KOPT-K1 (cell line): ENCODE data around the gene SSR4.

Experiments
- H3K27ac ChIP-seq: fragments of 200-600 bp; sonication (generic); 2 replicates; pipeline ENCODE4 v1.5.1; 2016; ENCODE audit warnings: antibody characterized with exemption, mild to moderate bottlenecking, low read depth, low read length; ENCODE audit not compliant: poor library complexity, severe bottlenecking
- H3K36me3 ChIP-seq: fragments of 200-600 bp; sonication (generic); 2 replicates; pipeline ENCODE4 v1.5.1; 2017; ENCODE audit warnings: antibody characterized with exemption, mild to moderate bottlenecking, low read length, moderate library complexity; ENCODE audit not compliant: insufficient read depth
- H3K9me3 ChIP-seq: fragments of 200-600 bp; sonication (generic); 2 replicates; pipeline ENCODE4 v1.5.1; 2017; ENCODE audit warnings: antibody characterized with exemption, low read length, mild to moderate bottlenecking; ENCODE audit not compliant: insufficient read depth, poor library complexity, severe bottlenecking

Gene SSR4

DNA sequence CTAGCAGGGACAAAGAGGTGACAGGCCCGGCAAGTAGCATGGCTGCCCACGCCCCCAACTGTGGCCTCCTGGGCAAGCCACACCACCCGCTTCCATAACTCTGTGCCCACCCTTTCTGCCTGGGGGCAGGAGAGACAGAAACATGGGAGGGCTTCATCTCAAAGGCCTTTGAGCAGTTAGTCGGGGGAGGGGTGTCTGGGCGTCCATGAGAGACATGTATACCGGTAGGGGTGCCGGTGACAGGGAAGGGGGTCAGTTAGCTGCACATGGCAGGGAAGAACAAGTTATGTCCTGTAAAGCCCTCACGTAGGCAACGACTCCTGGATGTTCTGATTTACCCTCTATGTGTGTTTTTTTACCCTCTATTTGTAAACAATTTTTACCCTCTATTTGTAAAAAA is 26.6 kb downstream of the SSR4 start:
- H3K36me3 ChIP-seq = no peaks in the 10 kb centered on the region
- no peak overlapping the region for H3K27ac ChIP-seq
- no peaks in the 10 kb centered on the region for H3K9me3 ChIP-seq

DNA sequence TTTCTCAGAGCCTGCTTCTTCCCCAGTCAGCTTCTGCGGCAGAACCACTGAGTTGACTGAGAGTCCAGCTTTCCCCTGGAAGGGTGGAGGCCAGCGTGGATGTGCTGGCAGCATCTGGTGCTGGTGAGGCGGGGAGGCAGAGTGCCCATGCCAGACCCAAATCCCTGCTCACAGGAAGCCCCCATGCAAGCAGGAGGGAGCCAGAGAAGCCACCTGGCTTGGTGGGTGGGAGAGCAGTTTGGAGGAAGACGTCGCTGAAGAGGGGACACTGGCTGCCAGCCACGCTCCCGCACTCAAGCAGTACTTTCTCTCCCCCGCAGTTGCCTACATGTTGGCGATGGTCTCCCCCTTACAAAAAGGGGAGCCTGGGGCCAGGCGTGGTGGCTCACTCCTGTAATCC is 29.9 kb downstream of the SSR4 start:
- Histone ChIP-seq H3K9me3 (no peaks in the 10 kb centered on the region), H3K27ac (no peak overlapping the region)

DNA sequence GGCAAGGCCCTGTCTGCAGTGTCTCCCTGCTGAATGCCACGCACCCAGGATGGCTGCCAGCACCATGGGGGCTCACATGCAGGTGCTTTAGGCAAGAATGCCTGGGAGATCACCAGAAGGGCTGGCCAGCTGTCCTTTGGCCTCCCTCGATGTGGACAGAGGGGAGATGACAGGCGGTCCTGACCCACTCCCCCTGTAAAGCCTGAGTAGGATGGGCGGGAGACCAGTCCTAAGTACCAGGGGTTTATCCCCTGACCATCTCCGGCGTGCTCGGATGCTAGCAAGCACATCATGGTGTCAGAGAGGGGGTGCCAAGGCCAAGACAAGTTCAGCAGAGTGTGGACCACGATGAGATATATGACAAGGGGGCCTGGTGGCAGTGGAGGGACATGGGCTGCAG is 30.6 kb downstream of the SSR4 start:
- Histone ChIP-seq H3K27ac (no peak overlapping the region), H3K9me3 (no peaks in the 10 kb centered on the region), H3K36me3 (no peaks in the 10 kb centered on the region)

More for the DNA sequence above, 29.9 kb downstream of the SSR4 start:
- H3K36me3 ChIP-seq = no peaks in the 10 kb centered on the region

DNA sequence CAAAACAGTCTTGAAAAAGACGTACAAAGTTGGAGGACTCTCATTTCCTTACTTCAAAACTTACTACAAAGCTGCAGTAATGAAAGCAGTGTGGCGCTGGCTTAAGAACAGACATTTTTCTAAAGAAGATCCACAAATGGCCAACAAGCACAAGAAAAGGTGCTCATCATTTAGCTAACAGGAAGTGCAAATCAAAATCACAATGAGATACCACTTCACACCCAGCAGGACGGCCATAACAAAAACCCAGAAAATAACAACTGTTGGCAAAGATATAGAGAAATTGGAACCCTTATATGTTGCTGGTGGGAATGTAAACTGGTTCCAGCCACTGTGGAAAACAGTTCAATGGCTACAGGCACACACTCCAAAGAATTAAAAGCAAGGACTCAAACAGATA is 32.5 kb downstream of the SSR4 start:
- H3K27ac ChIP-seq = no peak overlapping the region
- H3K36me3 ChIP-seq = no peaks in the 10 kb centered on the region
- no peaks in the 10 kb centered on the region for H3K9me3 ChIP-seq

DNA sequence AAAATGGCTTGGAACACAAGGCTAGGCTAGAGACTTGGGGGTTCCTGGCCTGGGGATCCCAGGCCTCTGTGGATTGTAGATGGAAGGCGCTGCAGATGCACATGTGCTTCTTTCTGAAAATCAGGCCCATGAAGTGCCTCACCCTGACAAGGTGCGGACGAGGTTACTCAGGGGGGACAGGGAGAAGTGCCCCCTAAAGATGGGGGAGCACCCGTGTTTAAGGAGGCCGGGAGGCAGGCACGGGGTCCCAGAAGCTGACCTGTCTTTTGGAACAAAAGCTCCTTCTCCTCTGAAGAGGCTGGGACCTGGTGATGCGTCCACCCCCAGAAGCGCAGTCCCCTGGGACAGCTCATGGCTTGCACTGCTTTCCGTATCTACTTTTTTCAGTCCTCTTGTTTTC is 33.4 kb downstream of the SSR4 start:
- Histone ChIP-seq H3K9me3 (no peaks in the 10 kb centered on the region), H3K36me3 (no peaks in the 10 kb centered on the region), H3K27ac (no peak overlapping the region)

DNA sequence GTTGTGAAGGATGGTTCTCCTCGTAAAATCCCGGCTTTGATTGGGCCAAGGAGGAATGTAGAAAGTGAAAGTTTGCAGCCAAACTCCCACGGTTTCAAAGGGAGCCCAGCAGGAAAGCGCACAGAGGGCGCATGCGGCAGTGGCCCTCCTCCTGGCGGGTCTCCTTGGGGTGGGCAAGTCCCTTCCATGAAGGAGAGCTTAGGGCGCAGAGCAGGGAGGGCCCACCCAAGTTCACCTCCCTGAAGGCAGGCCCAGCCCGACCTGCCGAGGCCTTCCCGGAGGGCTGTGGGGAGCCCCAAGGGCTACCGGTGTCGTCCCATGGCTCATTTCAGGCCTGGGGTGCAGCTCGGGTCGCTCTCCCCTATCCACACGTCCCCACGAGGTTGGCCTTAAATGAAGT is 33.8 kb downstream of the SSR4 start:
- Histone ChIP-seq H3K9me3 (no peaks in the 10 kb centered on the region), H3K36me3 (no peaks in the 10 kb centered on the region), H3K27ac (no peak overlapping the region)

DNA sequence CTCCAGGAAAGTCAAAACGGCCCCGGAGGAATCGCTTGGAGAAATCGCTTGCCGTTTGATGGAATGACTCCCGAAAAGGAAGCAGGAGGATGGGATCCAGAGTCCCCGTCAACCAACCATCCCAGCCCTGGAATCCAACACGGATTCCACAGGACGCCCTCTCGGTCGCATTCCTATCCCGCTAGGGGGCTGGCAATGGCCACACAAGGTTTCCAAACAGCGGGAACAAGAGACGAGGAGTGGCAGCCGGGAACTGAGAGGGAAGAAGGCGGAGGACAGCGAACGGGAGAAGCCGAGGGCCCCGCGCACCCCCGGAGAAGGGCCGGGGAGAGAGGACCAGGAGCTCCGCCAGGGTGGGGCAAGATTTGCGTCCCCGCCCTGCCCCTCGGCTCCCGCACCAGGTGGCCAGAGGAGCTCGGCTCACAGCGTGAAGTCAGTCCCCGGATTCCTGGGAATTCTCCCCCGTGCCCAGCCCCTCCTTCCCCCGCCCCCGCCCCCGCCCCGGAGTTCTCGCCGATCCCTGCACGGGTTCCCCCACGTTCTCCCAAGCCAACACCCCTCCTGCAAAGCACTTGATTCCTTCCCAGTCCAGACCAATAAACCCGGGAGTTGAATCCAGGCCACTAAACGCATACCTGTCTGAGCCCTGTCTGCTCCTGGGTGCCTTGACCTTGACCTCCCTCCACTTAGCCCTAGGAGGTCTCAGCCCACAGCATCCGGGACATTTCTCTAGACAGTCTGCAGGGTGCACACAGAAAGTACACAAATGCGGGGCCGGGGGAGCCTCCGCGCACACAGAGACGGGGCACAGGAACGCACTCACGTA is 34.5 kb downstream of the SSR4 start:
- no peaks in the 10 kb centered on the region for H3K9me3 ChIP-seq
- H3K27ac ChIP-seq = no peak overlapping the region

DNA sequence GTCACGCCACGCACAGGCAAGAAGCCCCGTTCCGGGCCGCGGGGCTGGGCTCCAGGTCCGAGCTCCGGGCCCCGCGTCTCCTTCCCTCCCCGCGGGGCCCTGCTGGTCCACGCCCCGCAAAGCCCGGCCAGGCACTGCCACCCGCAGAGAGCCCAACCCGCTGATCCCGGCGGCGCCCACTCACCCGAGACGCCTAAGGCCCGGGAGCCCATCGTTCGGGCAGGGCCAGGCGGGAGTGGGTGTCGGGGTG is 35.0 kb downstream of the SSR4 start:
- Histone ChIP-seq H3K36me3 (no peaks in the 10 kb centered on the region), H3K27ac (no peak overlapping the region), H3K9me3 (no peaks in the 10 kb centered on the region)

More for the DNA sequence above, 34.5 kb downstream of the SSR4 start:
- no peaks in the 10 kb centered on the region for H3K36me3 ChIP-seq

DNA sequence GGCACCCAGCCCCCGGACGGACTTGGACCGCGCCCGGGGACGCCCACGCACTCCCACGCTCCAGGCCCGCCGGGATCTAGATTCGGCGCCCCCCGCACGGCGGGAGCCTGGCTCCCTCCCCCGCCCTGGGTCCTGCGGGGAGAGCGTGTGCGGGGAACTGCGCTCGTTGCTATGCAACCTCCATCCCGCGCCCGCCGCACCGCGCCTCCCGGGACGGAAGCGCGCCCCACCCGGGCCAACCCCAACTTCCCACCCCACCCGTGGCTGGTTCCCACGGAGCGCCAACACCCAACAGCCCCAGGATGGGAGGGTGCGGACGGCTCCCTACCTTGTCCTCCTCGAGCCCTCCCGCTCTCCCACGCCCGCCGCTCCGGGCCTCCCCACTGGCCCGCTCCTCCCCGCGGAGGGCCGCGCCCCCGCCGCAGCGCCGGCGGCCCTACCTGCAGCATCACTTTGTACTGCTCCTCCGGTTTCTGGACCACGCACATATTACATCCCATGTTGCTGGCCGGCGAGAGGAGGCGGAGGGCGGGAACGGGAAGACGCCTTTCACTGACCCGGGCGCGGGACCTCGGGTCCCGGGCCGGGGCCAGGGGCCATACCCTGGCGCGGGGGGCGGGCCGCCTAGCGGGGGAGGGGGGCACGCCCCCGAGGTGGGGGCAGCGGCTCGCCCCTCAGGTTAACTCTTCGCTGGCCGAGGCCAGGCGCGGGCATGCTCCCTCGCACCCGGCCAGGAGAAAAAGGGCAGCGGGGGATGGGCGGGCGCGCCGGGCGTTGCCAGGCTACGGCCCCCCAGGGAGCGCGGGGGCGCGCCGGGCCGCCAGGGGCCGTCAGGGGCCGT is 35.6 kb downstream of the SSR4 start, which contains the start of gene PDZD4:
PDZD4 (minus strand) TSS at position 746 of the 841 bp plus-strand sequence; CDS start at position 500, 246 bp downstream.
- H3K36me3 ChIP-seq = no peaks in the 10 kb centered on the region
- no peak within 1 kb of the TSS for H3K27ac ChIP-seq
- no peaks in the 10 kb centered on the region for H3K9me3 ChIP-seq

DNA sequence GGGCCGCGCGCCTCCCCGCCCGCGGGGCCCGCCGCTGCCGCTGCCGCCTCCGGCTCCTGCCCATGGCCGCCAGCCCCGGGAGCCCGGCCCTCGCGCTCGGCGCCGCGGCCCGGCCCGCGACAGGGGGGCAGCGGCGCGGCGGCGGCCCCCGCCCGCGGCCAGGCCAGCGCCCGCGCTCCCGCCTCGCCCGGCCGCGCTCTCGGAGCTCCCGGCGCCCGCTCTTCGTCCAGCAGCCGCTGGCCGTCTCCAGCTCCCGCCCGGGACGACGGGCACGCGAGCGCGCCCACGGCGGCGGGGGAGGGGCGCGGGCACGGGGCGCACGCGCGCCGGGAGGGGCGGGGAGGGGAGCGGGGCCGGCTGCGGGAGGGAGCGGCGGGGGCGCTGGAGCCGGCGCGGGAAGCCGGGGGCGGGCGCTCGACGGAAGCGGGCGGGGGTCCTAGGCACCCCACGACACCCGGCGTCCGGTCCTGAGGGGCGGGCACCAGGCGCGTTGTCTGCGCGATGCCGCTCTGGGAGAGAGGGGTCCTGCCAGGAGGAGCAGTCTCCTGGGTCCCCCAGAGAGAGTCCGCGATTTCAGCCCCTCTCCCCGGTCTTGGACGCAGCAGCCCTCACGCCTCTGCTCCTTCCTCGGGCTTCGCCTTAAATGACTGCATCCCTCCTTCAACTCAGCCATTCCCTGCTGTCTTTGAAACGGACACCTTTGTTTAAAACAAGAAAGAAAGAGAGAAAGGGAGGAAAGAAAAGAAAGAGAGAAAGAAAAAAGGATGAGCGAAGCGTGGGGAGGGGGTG is 36.4 kb downstream of the SSR4 start:
- Histone ChIP-seq H3K27ac (no peak overlapping the region), H3K36me3 (no peaks in the 10 kb centered on the region), H3K9me3 (no peaks in the 10 kb centered on the region)

DNA sequence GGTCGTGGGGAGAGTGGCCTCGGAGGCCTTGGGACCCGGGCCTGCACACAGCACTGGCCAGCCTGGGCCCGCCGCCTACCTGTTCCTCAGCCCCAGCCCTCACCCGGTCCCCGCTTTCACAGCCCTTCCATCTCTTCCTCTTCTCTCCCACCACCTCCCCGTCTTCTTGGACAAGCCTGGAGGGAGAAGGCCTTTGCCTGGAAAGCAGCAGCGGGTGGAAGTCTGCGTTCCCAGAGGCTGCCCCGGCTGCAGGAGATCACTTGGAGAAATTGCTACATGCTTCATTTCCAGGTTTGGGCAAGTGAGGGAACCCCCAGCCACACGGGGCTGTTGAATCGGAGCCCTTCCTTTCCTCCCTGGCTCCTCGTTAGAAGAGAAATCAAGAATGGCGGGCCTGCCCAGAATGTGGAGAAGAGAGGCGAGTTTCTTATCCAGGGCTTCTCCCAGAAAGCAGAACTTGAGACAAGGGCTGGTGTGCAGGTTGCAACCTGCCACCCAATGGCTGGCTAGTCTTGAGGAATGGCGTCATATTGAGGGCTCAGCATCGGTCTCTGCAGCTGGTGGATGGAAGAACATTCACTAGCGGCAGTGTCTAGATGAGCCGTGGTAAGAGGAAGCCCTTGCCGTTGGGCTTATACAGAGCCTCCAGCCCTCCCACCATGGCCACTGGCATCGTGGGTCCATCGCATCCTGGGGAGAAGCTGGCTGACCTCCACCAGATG is 37.1 kb downstream of the SSR4 start:
- no peaks in the 10 kb centered on the region for H3K9me3 ChIP-seq
- no peaks in the 10 kb centered on the region for H3K36me3 ChIP-seq
- no peak overlapping the region for H3K27ac ChIP-seq

DNA sequence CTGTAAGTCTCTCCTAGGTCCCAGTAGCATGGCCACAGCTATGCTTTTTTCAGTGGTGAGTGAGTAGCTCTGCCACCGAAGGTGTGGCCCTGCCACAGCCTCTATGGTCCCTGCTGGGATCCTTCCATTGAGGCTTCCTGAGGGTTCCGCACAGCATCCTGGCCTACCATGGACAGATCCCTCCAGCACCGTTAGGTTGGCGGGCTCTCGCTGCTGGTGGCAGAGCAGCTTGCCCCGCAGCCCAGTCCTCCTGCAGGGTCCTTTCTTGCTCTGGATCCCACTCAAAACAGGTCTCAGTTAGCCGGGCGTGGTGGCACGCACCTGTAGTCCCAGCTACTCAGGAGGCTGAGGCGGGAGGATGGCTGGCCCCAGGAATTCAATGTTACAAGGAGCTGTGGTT is 38.3 kb downstream of the SSR4 start:
- H3K27ac ChIP-seq = no peak overlapping the region

DNA sequence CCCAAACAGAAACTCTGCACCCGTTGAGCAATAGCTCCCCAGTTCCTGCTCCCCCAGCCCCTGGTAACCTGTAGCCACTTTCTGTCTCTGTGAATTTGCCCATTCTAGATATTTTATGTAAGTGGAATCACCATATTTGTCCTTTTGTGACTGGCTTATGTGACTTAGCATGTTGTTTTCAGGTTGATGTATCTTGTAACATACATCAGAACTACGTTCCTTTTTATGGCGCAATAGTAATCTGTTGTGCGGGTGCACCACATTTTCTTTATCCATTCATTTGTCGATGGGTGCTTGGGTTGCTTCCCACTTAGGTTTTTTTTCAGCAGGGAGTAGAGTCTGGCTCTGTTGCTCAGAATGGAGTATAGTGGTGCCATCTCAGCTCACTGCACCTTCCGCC is 42.5 kb downstream of the SSR4 start:
- Histone ChIP-seq H3K27ac (no peak overlapping the region), H3K36me3 (no peaks in the 10 kb centered on the region), H3K9me3 (no peaks in the 10 kb centered on the region)

More for the DNA sequence above, 38.3 kb downstream of the SSR4 start:
- Histone ChIP-seq H3K36me3 (no peaks in the 10 kb centered on the region), H3K9me3 (no peaks in the 10 kb centered on the region)

DNA sequence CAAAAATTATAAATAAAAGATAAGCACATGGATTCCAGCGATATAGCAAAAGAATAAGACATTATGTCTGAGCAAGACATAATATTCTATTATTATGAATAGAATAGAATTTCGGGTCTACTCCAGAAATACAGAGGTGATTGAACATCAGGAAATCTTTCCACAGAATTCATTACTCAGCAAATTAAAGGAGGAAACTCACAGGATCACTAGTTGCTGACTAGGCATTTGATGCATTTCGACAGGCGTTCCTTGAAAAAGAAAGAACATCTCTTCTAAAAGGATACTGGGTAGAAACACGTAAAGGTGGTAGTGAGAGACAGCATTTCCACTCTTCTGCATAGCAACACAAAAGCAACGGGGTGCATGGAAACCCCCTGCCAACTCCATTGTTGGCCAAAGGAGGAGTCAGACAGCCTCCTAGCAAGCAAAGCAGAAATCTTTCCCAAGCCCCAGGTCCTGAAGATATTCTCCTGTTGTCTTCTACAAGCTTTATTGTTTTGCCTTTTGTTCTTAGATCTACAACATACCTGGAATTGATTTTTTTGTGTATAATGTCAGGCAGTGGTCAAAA is 50.1 kb downstream of the SSR4 start:
- Histone ChIP-seq H3K27ac (no peak overlapping the region), H3K9me3 (no peaks in the 10 kb centered on the region), H3K36me3 (no peaks in the 10 kb centered on the region)
